ENCODE results near the gene SCNN1G. TPM values are rescaled to one million over a fixed set of nuclear protein-coding genes. Genes with fewer than 3 reads are reported as not detected.

SCNN1G gene
- total RNA-seq, 1 experiment from 2014 or later = 6.3 TPM

GRCh38 chr16:23217646-23218045 is 35.1 kb downstream of the SCNN1G start:
- no peak overlapping the region for H3K27ac ChIP-seq (ENCODE audit: low read length)
- H3K9ac ChIP-seq (ENCODE audit: low read length) = no peak overlapping the region
- BruUV-seq (replicated peaks) = no TSS peak
- no peak overlapping the region for H3K4me3 ChIP-seq (ENCODE audit: low read length)
- no peaks in the 10 kb centered on the region for H3K36me3 ChIP-seq (ENCODE audit: low read depth, low read length)
- DNase-seq (no peak), ATAC-seq (no peak)
- no peak overlapping the region for H3K4me2 ChIP-seq (ENCODE audit: low read length)
- H3K4me1 ChIP-seq (ENCODE audit: insufficient read depth, low read length) = no peaks in the 10 kb centered on the region
- no peak for TF ChIP-seq EZH2 (IDR thresholded peaks at IDR 0.05; ENCODE audit: low read length, unreplicated experiment)
- no peak for TF ChIP-seq CTCF (conservative IDR thresholded peaks at IDR 0.05; ENCODE audit: low read depth, low read length)
- no peak for TF ChIP-seq EZH2phosphoT487 (IDR thresholded peaks at IDR 0.05; ENCODE audit: borderline replicate concordance, low read length)
- ChIA-PET POLR2A (ENCODE audit: unreplicated experiment) (no interaction called here), CTCF (interaction anchor here (1.2 kb wide), 1 partner anchor 218 kb away, joined by 3 read pairs; no protein-coding TSS in a partner anchor)
- H2AFZ ChIP-seq (ENCODE audit: low read length) = no peak overlapping the region
- H3F3A ChIP-seq (ENCODE audit: low read length, unreplicated experiment) = no peaks in the 10 kb centered on the region
- intact Hi-C loops (cut with micrococcal nuclease) = no loop called here
- H3K9me3 ChIP-seq (ENCODE audit: low read length) = no peaks in the 10 kb centered on the region
- H3K79me2 ChIP-seq (ENCODE audit: low read length) = no peaks in the 10 kb centered on the region
- no peaks in the 10 kb centered on the region for H4K20me1 ChIP-seq (ENCODE audit: low read length)
- H3K27me3 ChIP-seq (ENCODE audit: low read length) = no peaks in the 10 kb centered on the region
- H3K9me2 ChIP-seq (replicated peaks; ENCODE audit: low read length) = no peaks in the 10 kb centered on the region

DNA sequence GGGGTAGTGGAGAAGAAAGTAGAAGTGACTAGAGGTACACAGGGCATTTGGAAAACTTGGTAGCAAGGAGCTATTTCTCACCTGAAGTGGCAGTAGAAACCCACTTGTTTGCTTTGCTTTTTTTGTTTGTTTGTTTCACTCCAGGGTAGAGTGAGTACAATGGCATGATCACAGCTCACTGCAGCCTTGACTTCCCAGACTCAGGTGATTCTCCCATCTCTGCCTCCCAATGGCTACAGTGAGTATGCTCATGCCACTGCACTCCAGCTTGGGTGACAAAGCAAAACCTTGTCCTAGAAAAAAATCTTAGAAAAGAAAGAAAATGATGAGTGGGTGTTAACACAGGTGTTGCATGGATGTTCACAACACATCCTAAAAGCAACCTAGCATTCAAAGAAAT is 40.4 kb downstream of the SCNN1G start:
- no peak for DNase-seq
- Histone ChIP-seq H3K9me2 (replicated peaks; ENCODE audit: low read length) (no peaks in the 10 kb centered on the region), H3K9me3 (ENCODE audit: low read length) (no peaks in the 10 kb centered on the region), H3K4me1 (ENCODE audit: insufficient read depth, low read length) (peaks cover 15% of the 10 kb centered on the region), H3F3A (ENCODE audit: low read length, unreplicated experiment) (no peaks in the 10 kb centered on the region), H3K27me3 (ENCODE audit: low read length) (no peaks in the 10 kb centered on the region), H3K36me3 (ENCODE audit: low read depth, low read length) (no peaks in the 10 kb centered on the region), H3K79me2 (ENCODE audit: low read length) (no peaks in the 10 kb centered on the region), H3K4me2 (ENCODE audit: low read length) (no peak overlapping the region), H4K20me1 (ENCODE audit: low read length) (no peaks in the 10 kb centered on the region), H3K27ac (ENCODE audit: low read length) (no peak overlapping the region), H3K4me3 (ENCODE audit: low read length) (no peak overlapping the region), H3K9ac (ENCODE audit: low read length) (no peak overlapping the region), H2AFZ (ENCODE audit: low read length) (no peak overlapping the region)
- ATAC-seq = no peak
- ChIA-PET CTCF (no interaction called here), POLR2A (ENCODE audit: unreplicated experiment) (no interaction called here)
- intact Hi-C loops (cut with micrococcal nuclease) = no loop called here
- BruUV-seq (replicated peaks) = no TSS peak
- TF ChIP-seq EZH2 (IDR thresholded peaks at IDR 0.05; ENCODE audit: low read length, unreplicated experiment) (no peak), EZH2phosphoT487 (IDR thresholded peaks at IDR 0.05; ENCODE audit: borderline replicate concordance, low read length) (no peak), CTCF (conservative IDR thresholded peaks at IDR 0.05; ENCODE audit: low read depth, low read length) (no peak)

- Histone ChIP-seq H3F3A (ENCODE audit: low read length, unreplicated experiment) (no peaks in the 10 kb centered on the region), H3K27me3 (ENCODE audit: low read length) (no peaks in the 10 kb centered on the region), H3K27ac (ENCODE audit: low read length) (no peak overlapping the region), H3K79me2 (ENCODE audit: low read length) (no peaks in the 10 kb centered on the region), H4K20me1 (ENCODE audit: low read length) (no peaks in the 10 kb centered on the region), H3K4me1 (ENCODE audit: insufficient read depth, low read length) (peaks cover 15% of the 10 kb centered on the region), H3K9me3 (ENCODE audit: low read length) (no peaks in the 10 kb centered on the region), H3K9me2 (replicated peaks; ENCODE audit: low read length) (no peaks in the 10 kb centered on the region), H3K36me3 (ENCODE audit: low read depth, low read length) (no peaks in the 10 kb centered on the region), H3K4me3 (ENCODE audit: low read length) (no peak overlapping the region), H3K9ac (ENCODE audit: low read length) (no peak overlapping the region), H2AFZ (ENCODE audit: low read length) (no peak overlapping the region), H3K4me2 (ENCODE audit: low read length) (no peak overlapping the region)
- CTCF ChIA-PET = no interaction called here
- intact Hi-C loops (cut with micrococcal nuclease) = no loop called here
- ATAC-seq (no peak), DNase-seq (no peak)
- BruUV-seq (replicated peaks) = no TSS peak
- TF ChIP-seq CTCF (conservative IDR thresholded peaks at IDR 0.05; ENCODE audit: low read depth, low read length) (no peak), EZH2phosphoT487 (IDR thresholded peaks at IDR 0.05; ENCODE audit: borderline replicate concordance, low read length) (no peak), EZH2 (IDR thresholded peaks at IDR 0.05; ENCODE audit: low read length, unreplicated experiment) (no peak)
- POLR2A ChIA-PET (ENCODE audit: unreplicated experiment) = no interaction called here
Observed at GRCh38 chr16:23223368-23223767, 40.8 kb downstream of the SCNN1G start.
